CD4-positive, CD25-positive, alpha-beta regulatory T cell (primary cell): ENCODE results near the gene HSPB6. TPM values are rescaled to one million over a fixed set of nuclear protein-coding genes. Genes with fewer than 3 reads are reported as not detected.
A peak's percentile ranks its signal among the peaks of the same experiment; 100 is the strongest.

ENCODE experiments used
- ATAC-seq, 2 donors: fragments of 150-1000 bp; cut with Tn5 transposase; one replicate each; pipeline ENCODE4 v1.10.0; 2021; ENCODE audit warnings: low read depth in 2 of 2, moderate number of reproducible peaks in 2 of 2, moderate library complexity in 1 of 2
- DNase-seq, 3 donors: peaks; one replicate each; pipeline versions ENCODE4 v3.0.0 to v3.0.0-alpha.2; 2012 to 2022; ENCODE audit warnings: mixed read lengths in 1 of 3
- H3K27ac ChIP-seq: one replicate; pipeline ENCODE4 v1.7.0; 2013; ENCODE audit warnings: mild to moderate bottlenecking, low read length; ENCODE audit not compliant: insufficient read depth, poor library complexity, severe bottlenecking
- H3K27me3 ChIP-seq: one replicate; pipeline ENCODE4 v1.7.0; 2013; ENCODE audit warnings: low read length; ENCODE audit not compliant: control insufficient read depth, insufficient read depth
- H3K36me3 ChIP-seq: one replicate; pipeline ENCODE4 v1.7.0; 2013; ENCODE audit warnings: mild to moderate bottlenecking, low read length, moderate library complexity; ENCODE audit not compliant: control insufficient read depth, insufficient read depth
- H3K4me1 ChIP-seq: 2 replicates; pipeline ENCODE4 v1.7.0; 2013; ENCODE audit warnings: mild to moderate bottlenecking, low read length; ENCODE audit not compliant: insufficient read depth, control insufficient read depth, poor library complexity, severe bottlenecking
- H3K4me3 ChIP-seq: one replicate; pipeline ENCODE4 v1.7.0; 2013; ENCODE audit warnings: low read depth, mild to moderate bottlenecking, low read length, moderate library complexity
- H3K9me3 ChIP-seq, 2 experiments: 1 replicate in 1 of 2; 2 replicates in 1 of 2; pipeline ENCODE4 v1.7.0; 2013; ENCODE audit warnings: low read length in 2 of 2, mild to moderate bottlenecking in 1 of 2, moderate library complexity in 1 of 2; ENCODE audit not compliant: control insufficient read depth in 2 of 2
- H3K27ac Mint-ChIP-seq, 3 donors: one replicate each; pipeline ENCODE4 v1.8.0; 2020 to 2022; ENCODE audit warnings: mild to moderate bottlenecking in 3 of 3, mixed read lengths in 3 of 3, moderate library complexity in 2 of 3
- H3K27me3 Mint-ChIP-seq: one replicate; pipeline ENCODE4 v1.8.0; 2022; ENCODE audit warnings: mild to moderate bottlenecking, mixed read lengths
- H3K36me3 Mint-ChIP-seq: one replicate; pipeline ENCODE4 v1.8.0; 2020; ENCODE audit warnings: mixed read lengths
- H3K4me1 Mint-ChIP-seq, 4 donors: one replicate each; pipeline ENCODE4 v1.8.0; 2020 to 2022; ENCODE audit warnings: mixed read lengths in 4 of 4, mild to moderate bottlenecking in 1 of 4
- H3K4me3 Mint-ChIP-seq, 4 donors: one replicate each; pipeline ENCODE4 v1.8.0; 2020 to 2022; ENCODE audit warnings: mild to moderate bottlenecking in 4 of 4, mixed read lengths in 4 of 4, moderate library complexity in 3 of 4
- H3K9me3 Mint-ChIP-seq, 7 donors: one replicate each; pipeline ENCODE4 v1.8.0; 2020 to 2022; ENCODE audit warnings: mixed read lengths in 7 of 7, mild to moderate bottlenecking in 3 of 7, moderate library complexity in 2 of 7
- polyA plus RNA-seq, 4 donors: library from polyadenylated mRNA; unstranded; fragments of 300-500 nt; fragmentation: Illumina TruSeq; gene quantifications; one replicate each; pipeline ENCODE4 v1.2.3, GENCODE V29; 2021
- total RNA-seq: library from RNA; stranded (reverse); gene quantifications from one replicate; pipeline ENCODE4 v1.2.3, GENCODE V29; 2022

The HSPB6 gene
- total and polyA plus RNA-seq, 5 donors from 2014 or later, result not detected

DNA sequence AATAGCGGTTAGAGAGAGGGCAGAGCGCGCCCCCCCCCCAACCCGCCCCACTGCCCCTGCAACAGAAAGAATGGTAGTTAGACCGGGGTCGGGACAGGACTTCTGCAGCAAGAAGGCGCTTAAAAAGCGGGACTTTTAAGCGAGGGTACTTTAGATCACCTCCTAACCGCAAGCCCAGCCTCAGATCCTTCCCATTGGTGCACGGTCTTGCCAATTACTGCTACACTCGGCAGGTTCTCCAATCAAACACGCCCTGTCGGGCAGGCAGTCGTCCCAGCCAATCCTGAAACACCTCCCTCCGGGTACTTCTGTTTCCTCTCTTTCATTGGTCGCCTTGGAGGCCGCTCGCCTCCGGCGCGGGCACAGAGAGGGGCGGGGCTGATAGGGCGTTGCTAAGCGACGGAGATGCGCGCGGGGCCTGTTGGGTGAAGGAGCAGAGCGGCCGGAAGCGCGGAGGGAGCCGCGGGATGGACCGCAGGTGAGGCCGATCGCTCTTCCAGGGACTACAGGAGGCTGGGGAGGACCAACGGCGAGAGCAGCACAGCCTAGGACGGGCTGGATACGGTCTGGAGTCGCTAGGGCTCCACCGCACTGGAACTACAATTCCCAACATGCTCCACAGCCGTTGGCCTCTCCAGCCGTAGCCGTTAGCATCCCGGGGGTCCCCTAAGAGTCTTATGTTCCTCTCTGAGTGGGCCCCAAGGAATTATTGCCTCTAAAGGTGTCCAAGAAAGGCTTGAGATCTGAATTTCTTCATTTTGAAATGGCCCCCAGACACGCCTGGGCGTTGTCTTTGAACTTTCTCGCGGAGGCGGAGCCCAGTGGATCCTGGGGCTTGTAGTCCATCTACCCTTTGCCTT lies 1.1 kb upstream of the HSPB6 start, which contains the start of gene PROSER3:
PROSER3 (plus strand) TSS at position 428 of the 860 bp plus-strand sequence; CDS start at position 468, 40 bp downstream.
- ATAC-seq (peak; percentile 97 to 98), DNase-seq (peak; percentile 98 to 100 (median 100))
- Histone ChIP-seq H3K4me3 (peak within 1 kb of the TSS; percentile 92), H3K4me1 (peaks cover 44% of the 10 kb centered on the region), H3K36me3 (peaks cover 20% of the 10 kb centered on the region), H3K27ac (peak within 1 kb of the TSS; percentile 94), H3K27me3 (no peaks in the 10 kb centered on the region), H3K9me3 (no peaks in the 10 kb centered on the region)
- Mint-ChIP-seq H3K27ac (peak within 1 kb of the TSS; percentile 76 to 97 (median 96)), H3K9me3 (no peaks in the 10 kb centered on the region), H3K36me3 (peaks cover 7% of the 10 kb centered on the region), H3K27me3 (peaks cover 6% of the 10 kb centered on the region), H3K4me3 (peak within 1 kb of the TSS; percentile 95 to 99 (median 99)), H3K4me1 (peaks cover 0 to 51% (median 6%) of the 10 kb centered on the region in 4 donors)

DNA sequence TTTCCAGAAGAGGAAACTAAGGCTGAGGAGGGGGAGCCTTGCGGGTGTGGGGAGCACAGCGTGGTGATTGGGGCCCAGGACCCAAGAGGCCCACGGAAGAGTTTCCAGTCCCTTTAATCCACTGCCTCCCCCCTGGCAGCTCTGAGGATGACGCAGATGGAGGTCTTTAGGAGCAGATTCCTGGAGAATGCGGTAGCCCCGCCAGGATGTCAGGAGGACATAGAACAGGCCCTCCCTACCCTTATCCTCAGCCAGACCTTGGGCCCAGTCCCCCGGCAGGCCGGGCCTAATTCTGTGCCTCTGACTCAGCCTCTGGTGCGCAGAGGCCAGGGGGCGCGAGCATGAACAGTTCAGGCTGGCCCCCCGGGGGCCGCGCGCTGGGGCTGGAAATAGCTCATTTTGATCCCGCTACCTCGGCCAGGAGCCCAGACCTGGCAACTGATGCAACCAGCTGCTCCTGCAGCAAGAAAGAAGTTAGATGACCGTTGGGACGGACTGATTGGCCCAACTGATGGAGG lies 461 bp upstream of the HSPB6 start:
- Mint-ChIP-seq H3K4me3 (peak overlapping the region; percentile 95 to 99 (median 99)), H3K36me3 (peaks cover 6% of the 10 kb centered on the region), H3K9me3 (no peaks in the 10 kb centered on the region), H3K4me1 (peaks cover 0 to 51% (median 6%) of the 10 kb centered on the region in 4 donors), H3K27ac (peak overlapping the region in 1 of 3 donors; percentile 96), H3K27me3 (peaks cover 6% of the 10 kb centered on the region)
- Histone ChIP-seq H3K4me3 (peak overlapping the region; percentile 37), H3K27ac (peak overlapping the region; percentile 58), H3K4me1 (peaks cover 44% of the 10 kb centered on the region), H3K9me3 (no peaks in the 10 kb centered on the region), H3K27me3 (no peaks in the 10 kb centered on the region), H3K36me3 (peaks cover 25% of the 10 kb centered on the region)
- ATAC-seq (no peak), DNase-seq (no peak)

DNA sequence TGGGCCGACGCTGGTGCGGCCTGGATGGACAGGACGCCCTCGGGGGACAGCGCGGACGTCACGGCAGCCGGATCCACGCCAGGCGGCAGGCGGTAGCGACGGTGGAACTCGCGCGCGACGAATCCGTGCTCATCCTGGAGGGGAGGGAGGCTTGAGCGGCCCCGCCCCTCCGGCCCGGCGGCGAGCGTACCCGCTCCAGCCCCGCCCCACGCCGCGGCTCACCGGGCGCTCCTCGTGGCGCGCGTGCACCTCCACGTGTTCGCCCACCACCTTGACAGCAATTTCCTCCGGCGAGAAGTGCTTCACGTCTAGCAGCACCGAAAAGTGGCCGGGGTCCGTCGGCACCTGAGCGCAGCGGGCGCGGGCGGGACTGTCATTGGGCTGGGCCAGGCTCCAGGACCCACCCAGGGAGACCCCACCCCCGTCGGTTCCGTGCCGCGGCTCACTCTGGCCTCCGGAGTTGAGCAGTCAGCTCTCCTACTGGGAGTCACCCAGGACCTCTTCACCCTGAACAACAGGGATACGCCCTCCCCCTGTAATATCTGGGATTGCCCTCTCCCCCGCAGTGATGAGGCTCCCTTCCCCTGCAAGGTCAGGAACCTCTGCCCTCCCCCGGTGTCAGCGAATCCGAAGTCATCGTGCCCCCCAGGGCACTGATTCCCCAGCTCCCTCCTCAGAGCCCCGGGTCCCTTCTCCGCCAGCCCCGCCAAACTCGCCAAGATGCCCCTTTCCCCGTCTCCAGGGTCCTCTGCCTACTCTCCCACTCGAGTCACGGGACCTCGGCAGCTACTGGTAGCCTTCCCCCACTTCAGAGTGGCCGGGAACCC lies 1.1 kb downstream of the HSPB6 start:
- Histone ChIP-seq H3K27me3 (no peaks in the 10 kb centered on the region), H3K4me1 (peaks cover 44% of the 10 kb centered on the region), H3K27ac (no peak overlapping the region), H3K4me3 (no peak overlapping the region), H3K36me3 (peaks cover 17% of the 10 kb centered on the region), H3K9me3 (no peaks in the 10 kb centered on the region)
- Mint-ChIP-seq H3K27ac (peak overlapping the region in 2 of 3 donors; percentile 47 to 59), H3K27me3 (peaks cover 6% of the 10 kb centered on the region), H3K9me3 (no peaks in the 10 kb centered on the region), H3K36me3 (no peaks in the 10 kb centered on the region), H3K4me3 (peak overlapping the region in 3 of 4 donors; percentile 43 to 70 (median 52)), H3K4me1 (peaks cover 0 to 46% (median 6%) of the 10 kb centered on the region in 4 donors)
- DNase-seq (peak; percentile 56 to 64 (median 63)), ATAC-seq (no peak)

DNA sequence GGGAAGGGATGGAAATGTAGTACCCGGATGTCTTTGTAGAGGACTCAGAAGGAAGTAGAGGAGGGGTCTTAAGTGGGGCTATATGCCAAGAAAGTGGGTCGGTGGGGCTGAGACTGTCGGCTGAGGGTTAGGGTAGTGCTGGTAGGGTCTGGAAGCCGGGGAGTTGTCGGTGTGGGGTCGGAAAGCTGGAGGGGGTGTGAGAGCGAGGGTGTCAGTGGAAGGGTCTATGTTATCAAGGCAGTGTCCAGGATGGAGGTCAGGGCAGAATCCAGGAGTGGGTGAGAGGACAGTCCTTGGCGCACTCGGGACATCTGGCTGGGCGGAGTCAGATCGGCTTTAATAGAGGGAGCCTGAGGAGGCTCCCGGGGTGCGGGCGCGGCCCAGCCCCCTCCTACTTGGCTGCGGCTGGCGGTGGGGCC lies 1.7 kb downstream of the HSPB6 start:
- Mint-ChIP-seq H3K4me1 (peaks cover 0 to 42% (median 6%) of the 10 kb centered on the region in 4 donors), H3K4me3 (peak overlapping the region in 2 of 4 donors; percentile 52 to 70), H3K36me3 (no peaks in the 10 kb centered on the region), H3K27me3 (peaks cover 6% of the 10 kb centered on the region), H3K27ac (no peak overlapping the region), H3K9me3 (no peaks in the 10 kb centered on the region)
- DNase-seq (no peak), ATAC-seq (no peak)
- H3K27me3 ChIP-seq, result no peaks in the 10 kb centered on the region
- H3K27ac ChIP-seq, result no peak overlapping the region
- H3K4me3 ChIP-seq, result no peak overlapping the region
- H3K36me3 ChIP-seq, result peaks cover 14% of the 10 kb centered on the region
- no peaks in the 10 kb centered on the region for H3K9me3 ChIP-seq
- H3K4me1 ChIP-seq, result peaks cover 44% of the 10 kb centered on the region

DNA sequence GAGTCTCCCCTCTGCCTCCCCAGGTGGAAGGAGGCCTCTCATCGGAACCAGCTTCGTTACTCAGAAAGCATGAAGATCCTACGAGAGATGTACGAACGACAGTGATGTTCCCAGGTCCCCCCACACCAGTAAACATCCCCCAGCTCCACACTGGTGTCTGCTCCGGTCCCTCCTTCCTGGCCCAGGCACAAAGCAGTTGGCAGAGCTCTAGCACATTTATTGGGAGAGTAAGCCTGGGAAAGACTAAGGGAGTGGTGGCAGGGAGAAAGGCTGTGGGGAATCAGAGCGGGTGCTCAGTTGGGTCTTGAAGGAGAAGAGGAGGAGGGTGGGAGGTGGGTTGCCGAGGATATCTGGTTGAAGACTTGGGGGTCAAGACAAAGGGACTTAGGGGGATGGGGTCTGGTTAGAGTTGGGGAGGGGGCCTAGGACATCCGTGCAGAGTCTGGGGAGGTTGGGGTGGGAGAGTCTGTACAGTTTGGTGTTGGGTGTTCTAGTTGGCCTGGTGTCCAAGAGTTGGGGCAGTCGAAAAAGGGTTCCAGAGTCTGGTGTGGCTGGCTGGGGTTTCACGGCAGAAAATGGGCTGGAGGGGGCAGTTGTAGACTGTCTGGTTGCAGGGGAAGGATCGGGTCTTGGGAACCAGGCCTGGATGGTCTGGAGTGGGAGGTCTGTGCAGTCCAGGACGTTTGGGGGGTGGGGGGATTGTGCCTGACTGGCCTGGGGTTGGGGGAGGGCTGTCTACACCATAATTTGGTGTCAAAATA lies 2.3 kb downstream of the HSPB6 start:
- peaks cover 6% of the 10 kb centered on the region for H3K27me3 Mint-ChIP-seq
- H3K27ac Mint-ChIP-seq, result no peak overlapping the region
- Histone ChIP-seq H3K36me3 (peaks cover 14% of the 10 kb centered on the region), H3K27me3 (no peaks in the 10 kb centered on the region), H3K4me3 (no peak overlapping the region), H3K27ac (no peak overlapping the region), H3K4me1 (peaks cover 41% of the 10 kb centered on the region), H3K9me3 (no peaks in the 10 kb centered on the region)
- H3K4me3 Mint-ChIP-seq, result peak overlapping the region in 1 of 4 donors; percentile 43
- no peak for DNase-seq
- H3K9me3 Mint-ChIP-seq, result no peaks in the 10 kb centered on the region
- no peak for ATAC-seq
- peaks cover 0 to 43% (median 6%) of the 10 kb centered on the region in 4 donors for H3K4me1 Mint-ChIP-seq
- no peaks in the 10 kb centered on the region for H3K36me3 Mint-ChIP-seq

DNA sequence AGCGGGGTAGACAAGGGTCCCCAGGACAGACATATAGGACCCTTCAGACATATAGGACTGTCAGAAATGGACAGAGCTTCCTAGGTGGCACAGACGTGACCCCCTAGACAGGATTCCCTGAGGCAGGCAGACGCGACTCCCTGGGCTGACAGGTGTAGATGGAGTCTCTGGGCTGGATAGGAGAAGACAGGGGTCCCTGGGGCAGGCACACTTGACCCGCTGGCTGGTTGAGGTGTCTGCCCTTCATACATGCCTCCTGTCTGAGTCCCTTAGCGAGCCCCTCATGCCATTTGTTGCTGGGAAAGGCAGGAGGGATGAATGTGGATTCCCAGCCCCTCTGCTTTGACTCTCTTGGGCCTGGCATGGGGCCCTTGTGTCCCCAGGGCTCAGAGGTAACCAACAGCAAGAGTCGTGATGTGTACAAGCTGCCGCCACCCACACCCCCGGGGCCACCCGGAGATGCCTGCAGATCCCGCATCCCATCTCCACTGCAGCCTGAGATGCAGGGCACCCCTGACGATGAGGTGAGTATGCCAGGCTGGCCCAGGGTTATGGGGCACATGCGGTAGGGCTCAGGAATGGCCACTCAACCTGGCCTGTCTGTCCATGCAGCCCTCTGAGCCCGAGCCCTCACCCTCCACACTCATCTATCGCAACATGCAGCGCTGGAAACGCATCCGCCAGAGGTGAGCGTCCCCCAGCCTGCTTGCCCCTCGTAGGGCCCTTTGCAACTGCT lies 3.0 kb downstream of the HSPB6 start:
- Mint-ChIP-seq H3K4me1 (peaks cover 0 to 42% (median 6%) of the 10 kb centered on the region in 4 donors), H3K4me3 (peak overlapping the region in 1 of 4 donors; percentile 65), H3K27ac (no peak overlapping the region), H3K27me3 (peaks cover 6% of the 10 kb centered on the region), H3K9me3 (no peaks in the 10 kb centered on the region), H3K36me3 (no peaks in the 10 kb centered on the region)
- Histone ChIP-seq H3K27me3 (no peaks in the 10 kb centered on the region), H3K9me3 (no peaks in the 10 kb centered on the region), H3K4me3 (no peak overlapping the region), H3K4me1 (peaks cover 40% of the 10 kb centered on the region), H3K36me3 (peaks cover 14% of the 10 kb centered on the region), H3K27ac (no peak overlapping the region)
- ATAC-seq (no peak), DNase-seq (no peak)
